Measurements from ENCODE around the gene UTRN.

Gene UTRN

DNA sequence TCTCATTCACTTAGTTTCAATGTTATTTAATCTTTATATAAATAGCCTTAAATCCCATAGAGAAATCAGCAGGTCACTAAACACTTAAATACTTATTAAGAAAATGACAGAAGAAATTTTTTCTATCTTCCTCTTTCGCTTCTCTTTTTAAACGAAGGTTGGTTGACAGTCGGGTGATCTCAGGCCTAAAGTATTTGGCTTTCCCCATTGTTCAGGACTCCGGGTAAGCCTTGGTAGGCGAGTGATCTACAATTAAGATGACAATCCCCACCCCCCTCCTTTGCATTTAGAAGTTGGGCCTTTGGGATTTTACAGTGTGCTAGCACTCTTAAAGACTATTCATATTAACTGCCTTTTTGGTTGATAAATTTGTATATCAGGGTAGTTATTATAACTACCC, 19.7 kb upstream of the UTRN start:
- peaks cover 37% of the 10 kb centered on the region for H3K4me1 ChIP-seq (ENCODE audit: insufficient read depth, low read length)
- no peak overlapping the region for H3K4me3 ChIP-seq (ENCODE audit: low read length)
- no peaks in the 10 kb centered on the region for H3K36me3 ChIP-seq (ENCODE audit: insufficient read depth, low read length)
- H2AFZ ChIP-seq (ENCODE audit: low read depth, low read length): peak overlapping the region; percentile 27
- no peaks in the 10 kb centered on the region for H3K27me3 ChIP-seq (ENCODE audit: insufficient read depth, low read length)
- no peaks in the 10 kb centered on the region for H3K9me3 ChIP-seq (ENCODE audit: low read length)

DNA sequence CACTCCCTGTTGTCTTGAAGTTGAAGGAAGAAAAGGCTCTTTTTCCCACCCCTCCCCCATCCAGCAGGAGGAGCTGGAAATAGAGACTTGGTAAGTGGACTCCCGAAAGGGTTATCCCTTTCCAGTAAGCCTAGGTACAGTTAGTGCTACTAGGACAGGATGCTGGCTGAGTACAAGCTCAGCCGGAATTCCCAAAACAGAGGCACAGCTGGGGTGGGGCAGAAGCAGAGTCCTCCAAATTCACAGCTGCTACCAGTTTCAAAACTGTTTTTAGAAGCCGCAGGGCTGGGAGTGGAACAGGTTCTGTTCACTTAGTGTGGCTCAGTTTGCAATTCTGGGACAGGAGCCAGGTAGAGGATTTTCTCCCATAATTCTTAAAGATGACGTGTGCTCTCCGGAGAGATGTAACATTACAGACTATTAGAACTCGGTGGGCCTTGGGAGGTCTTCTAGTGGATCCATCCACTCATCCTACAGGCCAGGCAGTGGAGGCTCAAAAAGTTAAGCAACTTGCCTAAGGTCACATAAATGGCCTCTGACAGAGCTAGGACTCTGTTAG, 19.0 kb upstream of the UTRN start:
- H2AFZ ChIP-seq (ENCODE audit: low read depth, low read length): peak overlapping the region; percentile 12
- no peak overlapping the region for H3K4me3 ChIP-seq (ENCODE audit: low read length)
- H3K9me3 ChIP-seq (ENCODE audit: low read length): no peaks in the 10 kb centered on the region
- H3K27me3 ChIP-seq (ENCODE audit: insufficient read depth, low read length): no peaks in the 10 kb centered on the region
- no peaks in the 10 kb centered on the region for H3K36me3 ChIP-seq (ENCODE audit: insufficient read depth, low read length)
- H3K4me1 ChIP-seq (ENCODE audit: insufficient read depth, low read length): peaks cover 30% of the 10 kb centered on the region

DNA sequence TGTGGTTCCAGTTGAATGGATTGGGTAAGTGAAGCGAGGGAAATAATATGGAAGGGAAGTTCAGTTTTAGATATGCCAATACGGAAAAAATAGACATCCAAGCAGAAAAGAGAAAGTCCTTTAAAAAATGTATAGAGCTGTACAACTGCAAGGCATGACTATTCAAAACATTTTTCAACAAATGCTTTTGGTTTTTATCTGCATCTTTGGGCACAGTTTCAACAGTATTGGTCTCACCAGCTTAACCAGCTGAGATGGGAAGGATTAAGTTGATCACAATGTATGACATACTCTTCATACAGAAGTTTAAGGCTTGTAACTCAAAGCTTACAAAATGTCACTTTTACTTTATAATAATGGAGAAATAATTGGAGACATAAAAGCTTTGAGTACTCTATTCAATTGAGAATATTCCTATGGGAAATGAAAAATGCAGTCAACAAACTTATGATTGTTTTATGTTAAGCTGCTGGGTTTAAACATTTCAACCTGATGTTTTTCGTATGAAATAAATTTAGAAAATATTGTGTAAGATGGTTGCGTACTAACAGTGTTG, 16.3 kb upstream of the UTRN start:
- H3K27me3 ChIP-seq (ENCODE audit: insufficient read depth, low read length): no peaks in the 10 kb centered on the region
- no peak overlapping the region for H3K4me3 ChIP-seq (ENCODE audit: low read length)
- peaks cover 26% of the 10 kb centered on the region for H3K4me1 ChIP-seq (ENCODE audit: insufficient read depth, low read length)
- peaks cover 2% of the 10 kb centered on the region for H3K9me3 ChIP-seq (ENCODE audit: low read length)
- H2AFZ ChIP-seq (ENCODE audit: low read depth, low read length): no peak overlapping the region
- no peaks in the 10 kb centered on the region for H3K36me3 ChIP-seq (ENCODE audit: insufficient read depth, low read length)

DNA sequence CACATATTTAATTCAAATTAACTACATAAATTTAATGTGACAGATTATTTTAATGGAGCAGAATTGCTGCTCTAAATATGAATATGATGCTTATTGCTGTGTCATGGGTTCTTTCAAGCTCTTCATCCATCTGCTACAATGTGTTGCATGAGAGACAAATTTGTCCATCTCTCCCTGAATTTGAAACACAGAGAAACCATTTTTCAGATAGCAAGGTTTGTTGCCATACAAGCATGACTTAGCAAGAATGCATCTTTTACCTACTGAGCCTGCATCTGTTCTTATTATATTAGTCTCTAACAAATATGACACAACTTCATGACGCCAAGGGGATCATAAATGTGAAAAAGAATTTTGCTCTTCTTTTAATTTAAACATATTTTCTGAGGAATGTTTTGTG, 8.0 kb upstream of the UTRN start:
- Histone ChIP-seq H3K27me3 (ENCODE audit: insufficient read depth, low read length) (no peaks in the 10 kb centered on the region), H3K9me3 (ENCODE audit: low read length) (peaks cover 2% of the 10 kb centered on the region), H3K4me3 (ENCODE audit: low read length) (no peak overlapping the region), H3K36me3 (ENCODE audit: insufficient read depth, low read length) (no peaks in the 10 kb centered on the region), H3K4me1 (ENCODE audit: insufficient read depth, low read length) (peaks cover 8% of the 10 kb centered on the region), H2AFZ (ENCODE audit: low read depth, low read length) (no peak overlapping the region)

DNA sequence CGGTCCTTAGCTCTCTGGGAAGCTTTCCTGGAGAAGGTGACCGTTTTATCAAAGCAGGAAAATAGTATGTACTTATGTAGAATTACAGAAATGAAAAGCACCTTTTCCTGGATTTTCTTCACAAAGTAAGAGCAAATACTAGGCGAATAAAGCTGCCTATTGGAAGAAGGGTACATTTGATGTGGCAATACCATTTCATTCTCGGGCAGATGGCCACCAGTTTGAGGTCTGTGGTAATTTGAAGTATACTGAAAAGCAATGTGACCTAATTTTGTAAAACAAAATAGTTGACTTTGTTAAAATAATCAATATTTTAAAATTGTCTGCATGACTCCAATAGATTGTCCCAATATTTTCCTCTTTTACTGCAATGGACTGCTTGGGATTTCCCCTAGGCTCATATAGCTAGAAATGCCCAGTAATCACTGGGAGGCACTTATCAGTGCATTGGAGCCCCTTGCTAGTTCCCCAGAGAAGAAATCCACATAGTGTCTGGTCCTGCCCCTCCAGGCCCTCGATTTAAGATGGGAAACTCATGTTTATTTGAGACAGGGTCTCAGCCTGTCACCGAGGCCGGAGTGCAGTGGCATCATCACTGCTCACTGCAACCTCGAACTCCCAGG, 7.4 kb upstream of the UTRN start:
- no peak overlapping the region for H3K4me3 ChIP-seq (ENCODE audit: low read length)

DNA sequence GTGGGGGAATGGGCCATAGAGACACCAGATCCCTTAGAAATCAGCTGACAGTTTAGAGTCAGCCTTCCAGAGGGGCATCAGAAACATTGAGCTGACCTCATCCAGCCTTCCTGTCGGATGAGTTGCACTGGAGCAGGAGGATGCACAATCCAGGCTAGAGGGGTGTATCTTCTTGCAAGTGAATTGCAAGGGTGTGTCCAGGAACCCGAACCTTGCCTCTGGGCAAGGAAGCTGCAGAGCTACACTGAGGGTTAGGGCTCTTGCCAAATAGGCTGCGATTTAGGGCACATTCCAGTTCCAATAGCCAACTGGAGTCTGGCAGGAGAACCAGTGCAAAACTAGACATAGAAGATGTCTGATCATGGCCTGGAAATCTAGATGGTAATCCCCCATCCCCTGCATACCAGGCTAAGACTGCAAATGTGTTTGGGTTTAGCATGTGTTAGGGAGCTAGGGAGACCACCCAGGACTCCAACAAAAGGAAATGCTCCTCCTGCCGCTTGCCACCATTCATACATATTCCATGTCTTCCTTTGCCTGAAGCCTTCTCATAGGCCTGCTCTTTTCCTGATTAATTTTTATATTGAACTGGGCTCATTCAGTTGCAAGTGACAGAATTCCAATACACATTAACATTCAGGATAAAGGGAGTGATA, 6.3 kb upstream of the UTRN start:
- H2AFZ ChIP-seq (ENCODE audit: low read depth, low read length): no peak overlapping the region
- H3K27me3 ChIP-seq (ENCODE audit: insufficient read depth, low read length): no peaks in the 10 kb centered on the region
- H3K9me3 ChIP-seq (ENCODE audit: low read length): no peaks in the 10 kb centered on the region
- H3K4me1 ChIP-seq (ENCODE audit: insufficient read depth, low read length): peaks cover 8% of the 10 kb centered on the region
- H3K4me3 ChIP-seq (ENCODE audit: low read length): no peak overlapping the region
- H3K36me3 ChIP-seq (ENCODE audit: insufficient read depth, low read length): no peaks in the 10 kb centered on the region

More for the DNA sequence above, 7.4 kb upstream of the UTRN start:
- Histone ChIP-seq H3K9me3 (ENCODE audit: low read length) (no peaks in the 10 kb centered on the region), H2AFZ (ENCODE audit: low read depth, low read length) (no peak overlapping the region), H3K36me3 (ENCODE audit: insufficient read depth, low read length) (no peaks in the 10 kb centered on the region), H3K27me3 (ENCODE audit: insufficient read depth, low read length) (no peaks in the 10 kb centered on the region), H3K4me1 (ENCODE audit: insufficient read depth, low read length) (peaks cover 8% of the 10 kb centered on the region)

DNA sequence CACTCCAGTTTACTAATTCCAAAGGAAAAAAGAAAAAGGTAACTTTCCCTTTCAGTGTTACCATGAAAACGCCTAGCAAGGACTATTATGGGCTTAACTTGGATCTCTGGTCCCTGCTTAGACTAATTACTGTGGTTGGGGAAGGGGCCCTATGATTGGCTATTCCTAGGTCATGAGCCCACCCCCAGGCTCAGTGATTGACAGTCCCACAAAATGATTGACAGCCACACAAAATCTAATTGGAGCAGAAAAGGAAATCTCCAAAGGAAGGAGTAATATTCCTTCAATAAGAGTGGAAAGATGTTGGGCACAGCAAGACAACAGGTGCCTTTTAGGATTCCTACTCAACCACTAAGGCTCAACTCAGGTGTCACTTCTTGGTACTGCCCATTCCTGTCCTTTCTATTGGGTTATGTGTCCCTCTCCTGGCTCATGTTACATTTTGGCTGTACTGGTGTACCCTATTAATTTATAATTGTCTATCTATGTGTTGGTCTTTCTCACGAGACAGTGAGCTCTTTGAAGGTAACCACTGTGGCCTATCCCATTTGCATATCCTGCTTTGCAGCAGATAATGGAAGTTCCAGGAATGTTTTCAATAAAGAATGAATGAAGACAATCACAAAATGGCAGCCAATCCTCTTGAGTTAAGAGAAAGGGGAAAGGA, 5.5 kb upstream of the UTRN start:
- Histone ChIP-seq H2AFZ (ENCODE audit: low read depth, low read length) (no peak overlapping the region), H3K9me3 (ENCODE audit: low read length) (no peaks in the 10 kb centered on the region), H3K4me1 (ENCODE audit: insufficient read depth, low read length) (peaks cover 8% of the 10 kb centered on the region), H3K27me3 (ENCODE audit: insufficient read depth, low read length) (no peaks in the 10 kb centered on the region), H3K36me3 (ENCODE audit: insufficient read depth, low read length) (no peaks in the 10 kb centered on the region), H3K4me3 (ENCODE audit: low read length) (no peak overlapping the region)

DNA sequence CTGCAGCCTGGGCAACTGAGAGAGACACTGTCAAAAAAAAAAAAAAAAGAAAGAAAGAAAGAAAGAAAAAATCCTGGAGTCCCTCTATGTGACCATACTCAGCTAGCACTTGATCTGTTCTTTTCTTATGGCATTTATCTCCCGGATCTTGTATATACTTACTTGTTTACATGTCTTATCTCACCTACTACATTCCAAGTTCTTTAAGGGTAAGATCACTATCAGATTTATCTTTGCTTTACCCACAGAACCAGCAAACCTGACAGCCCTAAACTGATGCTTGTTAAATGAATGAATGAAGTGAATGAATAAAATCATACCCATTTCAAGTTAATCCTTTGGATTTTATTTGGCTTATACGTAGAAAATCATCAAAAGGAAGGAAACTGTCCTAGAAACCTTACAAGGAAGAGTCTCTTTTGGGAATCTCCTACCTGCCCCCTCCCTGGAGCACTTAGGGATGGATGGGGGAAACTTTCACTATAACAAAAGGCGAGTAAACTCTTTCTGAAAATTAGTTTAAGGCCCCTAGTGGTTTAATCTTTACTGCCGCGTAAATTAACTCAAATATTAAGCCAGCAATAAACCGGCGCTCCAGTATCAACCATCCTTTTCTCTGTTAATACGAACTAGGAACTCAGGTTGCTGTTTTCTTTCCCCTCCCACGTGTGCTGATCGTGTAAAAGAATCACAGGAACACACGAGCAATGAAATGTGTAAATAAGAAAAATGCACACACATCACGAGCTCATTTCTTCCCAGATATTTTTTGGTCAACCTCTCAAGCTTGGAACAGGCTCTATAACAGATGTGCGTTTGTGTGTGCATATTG, 1.3 kb upstream of the UTRN start:
- Histone ChIP-seq H3K4me1 (ENCODE audit: insufficient read depth, low read length) (peaks cover 11% of the 10 kb centered on the region), H3K4me3 (ENCODE audit: low read length) (peak overlapping the region; percentile 87), H2AFZ (ENCODE audit: low read depth, low read length) (peak overlapping the region; percentile 96)

DNA sequence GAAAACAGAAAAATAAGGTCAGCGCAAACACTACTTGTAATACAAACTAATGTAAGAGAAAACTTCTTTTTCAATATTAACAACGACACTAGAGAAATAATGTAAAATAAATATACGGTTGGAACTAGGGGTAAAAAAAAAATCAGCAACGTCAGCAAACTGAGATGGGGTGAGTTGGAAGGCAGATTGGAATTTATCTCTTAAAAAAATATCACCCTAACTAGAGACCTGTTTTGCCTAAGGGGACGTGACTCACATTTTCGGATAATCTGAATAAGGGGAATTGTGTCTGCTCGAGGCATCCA, 705 bp upstream of the UTRN start:
- H3K4me3 ChIP-seq (ENCODE audit: low read length): peak overlapping the region; percentile 87
- H3K9me3 ChIP-seq (ENCODE audit: low read length): no peaks in the 10 kb centered on the region
- no peaks in the 10 kb centered on the region for H3K36me3 ChIP-seq (ENCODE audit: insufficient read depth, low read length)
- H2AFZ ChIP-seq (ENCODE audit: low read depth, low read length): peak overlapping the region; percentile 96
- peaks cover 7% of the 10 kb centered on the region for H3K4me1 ChIP-seq (ENCODE audit: insufficient read depth, low read length)
- H3K27me3 ChIP-seq (ENCODE audit: insufficient read depth, low read length): no peaks in the 10 kb centered on the region

More for the DNA sequence above, 1.3 kb upstream of the UTRN start:
- H3K27me3 ChIP-seq (ENCODE audit: insufficient read depth, low read length): no peaks in the 10 kb centered on the region
- no peaks in the 10 kb centered on the region for H3K9me3 ChIP-seq (ENCODE audit: low read length)
- H3K36me3 ChIP-seq (ENCODE audit: insufficient read depth, low read length): no peaks in the 10 kb centered on the region

DNA sequence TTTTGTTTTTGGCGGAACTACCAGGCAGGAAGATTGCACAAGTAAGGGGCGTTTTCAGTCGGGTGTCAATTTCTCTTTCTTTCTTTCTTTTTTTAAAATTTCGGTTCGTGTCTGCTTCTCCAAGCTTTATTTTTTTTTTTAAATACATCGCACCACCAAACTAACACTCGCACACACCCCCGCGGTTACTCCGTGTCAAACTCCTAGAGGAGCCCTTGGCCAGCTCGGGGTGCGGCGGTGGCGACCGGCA, 338 bp downstream of the UTRN start:
- Histone ChIP-seq H3K9me3 (ENCODE audit: low read length) (no peaks in the 10 kb centered on the region), H3K27me3 (ENCODE audit: insufficient read depth, low read length) (no peaks in the 10 kb centered on the region), H2AFZ (ENCODE audit: low read depth, low read length) (peak overlapping the region; percentile 96), H3K4me1 (ENCODE audit: insufficient read depth, low read length) (peaks cover 7% of the 10 kb centered on the region), H3K36me3 (ENCODE audit: insufficient read depth, low read length) (no peaks in the 10 kb centered on the region), H3K4me3 (ENCODE audit: low read length) (peak overlapping the region; percentile 87)

DNA sequence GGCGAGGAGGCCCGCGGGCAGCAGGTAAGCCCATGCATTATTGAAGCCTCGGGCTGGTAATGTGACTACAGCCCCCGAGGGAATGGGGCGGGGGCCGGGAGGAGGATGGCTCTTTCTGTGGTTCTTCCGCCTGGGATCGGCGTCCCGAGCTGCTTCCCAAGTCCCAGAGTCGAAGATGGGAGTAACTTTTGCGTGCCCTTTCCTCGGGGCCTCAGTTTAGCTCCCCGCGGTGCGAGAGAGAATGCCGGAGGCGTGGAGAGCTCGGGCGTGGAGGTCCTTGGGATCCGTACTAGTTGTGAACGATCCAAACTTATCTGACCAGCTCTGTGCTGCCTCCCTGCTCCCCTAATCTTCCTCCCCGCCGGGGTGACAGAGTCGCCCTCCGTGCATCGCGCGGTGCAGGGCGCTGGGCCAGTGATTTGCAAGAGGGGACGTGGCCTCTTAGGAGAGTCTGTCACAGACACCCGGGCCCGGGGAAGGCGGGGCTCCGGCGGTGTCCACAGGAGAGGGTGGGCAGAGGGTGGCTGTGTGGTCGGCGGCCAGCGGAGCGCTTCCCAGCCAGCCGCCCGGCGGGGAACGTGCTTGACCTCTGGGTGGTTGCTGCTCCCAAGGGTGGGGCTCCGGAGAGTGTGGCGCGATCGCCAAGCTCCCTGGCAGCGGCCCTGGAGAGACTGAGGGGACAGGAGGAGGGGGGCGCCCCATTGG, 815 bp downstream of the UTRN start:
- H3K27me3 ChIP-seq (ENCODE audit: insufficient read depth, low read length): no peaks in the 10 kb centered on the region
- peak overlapping the region; percentile 96 for H2AFZ ChIP-seq (ENCODE audit: low read depth, low read length)
- no peaks in the 10 kb centered on the region for H3K9me3 ChIP-seq (ENCODE audit: low read length)
- H3K4me1 ChIP-seq (ENCODE audit: insufficient read depth, low read length): peaks cover 7% of the 10 kb centered on the region
- H3K36me3 ChIP-seq (ENCODE audit: insufficient read depth, low read length): no peaks in the 10 kb centered on the region
- H3K4me3 ChIP-seq (ENCODE audit: low read length): peak overlapping the region; percentile 87

DNA sequence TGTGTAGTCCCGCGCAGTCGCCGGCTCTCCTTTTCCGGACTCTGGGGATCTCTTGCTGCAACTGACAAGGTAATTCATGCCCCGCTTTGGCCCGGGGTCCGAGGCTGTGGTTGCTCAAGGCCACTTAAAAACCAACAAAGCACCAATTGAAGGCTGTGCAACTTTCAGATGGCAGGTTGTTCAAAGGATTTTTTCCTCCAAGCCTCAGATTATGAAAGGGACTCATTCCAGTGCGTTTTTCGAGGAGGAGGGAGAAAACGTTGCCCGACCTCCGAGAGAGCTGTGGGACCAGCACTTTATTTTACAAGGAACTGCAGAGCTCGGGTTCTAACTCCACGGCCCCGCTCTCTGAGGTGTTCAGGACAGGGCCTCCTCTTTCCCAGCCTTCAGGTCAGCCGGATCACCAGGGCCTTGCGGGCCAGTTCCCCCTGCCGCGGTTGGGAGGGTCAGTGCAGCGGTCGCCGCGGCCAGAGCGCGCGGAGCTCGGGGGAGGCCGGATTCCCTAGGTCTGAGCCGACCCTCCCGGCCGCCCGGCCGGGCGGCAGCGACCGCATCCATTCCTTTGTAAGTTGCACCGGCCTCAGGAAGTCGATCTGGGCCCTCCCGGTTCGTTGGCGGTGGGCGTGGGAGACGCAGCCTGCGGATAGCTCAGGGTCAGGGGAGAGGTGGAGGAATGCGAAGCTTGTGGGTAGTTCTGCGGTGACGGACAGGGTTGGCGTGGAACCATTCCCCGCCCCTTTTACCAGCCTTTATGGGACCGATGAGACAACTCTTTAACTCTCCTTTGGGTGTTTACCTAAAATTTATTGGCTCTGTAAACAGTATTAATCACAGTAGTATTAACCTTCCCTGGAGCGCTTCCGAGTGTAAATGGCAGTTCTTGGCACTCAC, 1.6 kb downstream of the UTRN start:
- no peaks in the 10 kb centered on the region for H3K27me3 ChIP-seq (ENCODE audit: insufficient read depth, low read length)
- peak overlapping the region; percentile 87 for H3K4me3 ChIP-seq (ENCODE audit: low read length)
- no peaks in the 10 kb centered on the region for H3K36me3 ChIP-seq (ENCODE audit: insufficient read depth, low read length)
- H3K9me3 ChIP-seq (ENCODE audit: low read length): no peaks in the 10 kb centered on the region
- H3K4me1 ChIP-seq (ENCODE audit: insufficient read depth, low read length): peaks cover 7% of the 10 kb centered on the region
- peak overlapping the region; percentile 96 for H2AFZ ChIP-seq (ENCODE audit: low read depth, low read length)

Data from neuron (in vitro differentiated cells).